Uterus (tissue), 2 donors: ENCODE results near the gene WDR44.

Experiments used
- POLR2A ChIP-seq, 2 donors: fragments of 450-650 bp; IDR thresholded peaks; one replicate each; pipeline ENCODE4 v1.6.1; 2016; ENCODE audit warnings: antibody characterized with exemption in 2 of 2, mild to moderate bottlenecking in 1 of 2, moderate library complexity in 1 of 2
- TF ChIP-seq, protein P1 (sequence below), 4 experiments: fragments of 200-600 bp in 2 of 4; fragments of 450-650 bp in 2 of 4; sonication (generic) in 2 of 4; IDR thresholded peaks; one replicate each; pipeline ENCODE4 v1.5.1; 2016 to 2019; ENCODE audit warnings: antibody characterized with exemption in 4 of 4, mild to moderate bottlenecking in 2 of 4, moderate library complexity in 1 of 4

DNA sequence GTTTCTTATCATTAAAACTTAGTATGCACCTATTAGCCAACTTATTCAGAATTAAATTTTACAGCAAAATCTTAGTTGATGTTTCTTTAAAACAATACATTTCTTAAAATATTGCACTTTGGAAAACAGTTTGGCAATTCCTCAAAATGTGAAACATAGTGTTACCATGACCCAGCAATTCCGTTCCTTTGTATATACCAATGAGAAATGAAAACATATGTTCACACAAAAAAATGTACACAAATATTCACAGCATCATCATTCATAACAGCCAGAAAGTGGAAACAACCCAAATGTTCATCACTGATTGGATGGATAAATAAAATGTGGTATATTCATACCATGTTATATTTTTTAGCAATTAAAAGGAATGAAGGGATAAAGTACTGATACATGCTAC lies 50.2 kb downstream of the WDR44 start:
- TF ChIP-seq, protein P1, sequence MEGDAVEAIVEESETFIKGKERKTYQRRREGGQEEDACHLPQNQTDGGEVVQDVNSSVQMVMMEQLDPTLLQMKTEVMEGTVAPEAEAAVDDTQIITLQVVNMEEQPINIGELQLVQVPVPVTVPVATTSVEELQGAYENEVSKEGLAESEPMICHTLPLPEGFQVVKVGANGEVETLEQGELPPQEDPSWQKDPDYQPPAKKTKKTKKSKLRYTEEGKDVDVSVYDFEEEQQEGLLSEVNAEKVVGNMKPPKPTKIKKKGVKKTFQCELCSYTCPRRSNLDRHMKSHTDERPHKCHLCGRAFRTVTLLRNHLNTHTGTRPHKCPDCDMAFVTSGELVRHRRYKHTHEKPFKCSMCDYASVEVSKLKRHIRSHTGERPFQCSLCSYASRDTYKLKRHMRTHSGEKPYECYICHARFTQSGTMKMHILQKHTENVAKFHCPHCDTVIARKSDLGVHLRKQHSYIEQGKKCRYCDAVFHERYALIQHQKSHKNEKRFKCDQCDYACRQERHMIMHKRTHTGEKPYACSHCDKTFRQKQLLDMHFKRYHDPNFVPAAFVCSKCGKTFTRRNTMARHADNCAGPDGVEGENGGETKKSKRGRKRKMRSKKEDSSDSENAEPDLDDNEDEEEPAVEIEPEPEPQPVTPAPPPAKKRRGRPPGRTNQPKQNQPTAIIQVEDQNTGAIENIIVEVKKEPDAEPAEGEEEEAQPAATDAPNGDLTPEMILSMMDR (IDR thresholded peaks at IDR 0.05): no peak
- no peak for TF ChIP-seq POLR2A (IDR thresholded peaks at IDR 0.05)
